Caco-2 (cell line): ENCODE measurements around the gene CLSTN2. TPM values are rescaled to one million over a fixed set of nuclear protein-coding genes. Genes with fewer than 3 reads are reported as not detected.

ENCODE experiments used
- BruUV-seq: library from RNA; stranded (reverse); fragments of 400-500 nt; replicated peaks from 2 replicates; lab custom pipeline; 2021; lab: Mats Ljungman, UMichigan
- CTCF ChIA-PET: fragments of 300-600 bp; sonication (Branson Sonifier 250); formaldehyde crosslinking; loops from one replicate; lab custom pipeline; 2022; ENCODE audit warnings: antibody characterized with exemption; lab: Charles Lee
- POLR2A ChIA-PET: fragments of 300-600 bp; sonication (Branson Sonifier 250); formaldehyde crosslinking; loops from one replicate; lab custom pipeline; 2022; ENCODE audit warnings: antibody characterized with exemption; lab: Charles Lee
- DNase-seq, 2 experiments: peaks; one replicate each; pipeline versions ENCODE4 v3.0.0 to v3.0.0-alpha.2; 2020 to 2022
- H3K27me3 ChIP-seq: replicated peaks from 2 replicates; pipeline ENCODE4 v1.6.0; 2011; ENCODE audit warnings: low read length; ENCODE audit not compliant: control insufficient read depth, insufficient read depth
- H3K36me3 ChIP-seq: 2 replicates; pipeline ENCODE4 v1.5.1; 2011; ENCODE audit warnings: low read length; ENCODE audit not compliant: control insufficient read depth, insufficient read depth
- H3K4me1 ChIP-seq: fragments of 250-450 bp; sonication (Bioruptor Pico); 2 replicates; pipeline ENCODE4 v1.5.1; 2020; ENCODE audit warnings: mild to moderate bottlenecking
- H3K4me3 ChIP-seq: 2 replicates; pipeline ENCODE4 v1.5.1; 2011; ENCODE audit warnings: low read depth, mild to moderate bottlenecking, control low read depth, low read length
- H3K9me3 ChIP-seq: fragments of 250-450 bp; sonication (Bioruptor Pico); 2 replicates; pipeline ENCODE4 v1.5.1; 2020; ENCODE audit warnings: mild to moderate bottlenecking, moderate library complexity
- H3K27ac Mint-ChIP-seq: one replicate; pipeline ENCODE4 v1.8.0; 2022; ENCODE audit warnings: mixed read lengths; ENCODE audit not compliant: unreplicated experiment
- H3K27me3 Mint-ChIP-seq: one replicate; pipeline ENCODE4 v1.8.0; 2022; ENCODE audit warnings: mixed read lengths; ENCODE audit not compliant: insufficient read depth, unreplicated experiment
- H3K36me3 Mint-ChIP-seq: one replicate; pipeline ENCODE4 v1.8.0; 2022; ENCODE audit warnings: mild to moderate bottlenecking, mixed read lengths; ENCODE audit not compliant: insufficient read depth, unreplicated experiment
- H3K4me1 Mint-ChIP-seq: one replicate; pipeline ENCODE4 v1.8.0; 2022; ENCODE audit warnings: low read depth, mixed read lengths; ENCODE audit not compliant: unreplicated experiment
- H3K4me3 Mint-ChIP-seq: one replicate; pipeline ENCODE4 v1.8.0; 2022; ENCODE audit warnings: mild to moderate bottlenecking, moderate library complexity, mixed read lengths; ENCODE audit not compliant: unreplicated experiment
- H3K9me3 Mint-ChIP-seq: one replicate; pipeline ENCODE4 v1.8.0; 2022; ENCODE audit warnings: mixed read lengths; ENCODE audit not compliant: unreplicated experiment
- CTCF ChIP-seq, 2 experiments: fragments of 200-600 bp in 1 of 2; IDR thresholded peaks; 1 replicate in 1 of 2; 2 replicates in 1 of 2; pipeline versions ENCODE4 v1.5.1 to v1.8.0; 2011 to 2022; ENCODE audit warnings: antibody characterized with exemption in 1 of 2, control low read depth in 1 of 2, inconsistent platforms in 1 of 2, low read depth in 1 of 2, low read length in 1 of 2, mild to moderate bottlenecking in 1 of 2, moderate library complexity in 1 of 2; ENCODE audit not compliant: insufficient read depth in 1 of 2, severe bottlenecking in 1 of 2, unreplicated experiment in 1 of 2
- intact Hi-C: fragments of 100-400 bp; cut with micrococcal nuclease; formaldehyde crosslinking; loops from one replicate; pipeline ENCODE4 v1.10.0; 2022; ENCODE audit not compliant: unreplicated experiment
- total RNA-seq: library from RNA; stranded (reverse); gene quantifications from 2 replicates; pipeline ENCODE4 v1.2.3, GENCODE V29; 2022

CLSTN2 gene
- total RNA-seq, 1 experiment from 2014 or later, result 26.1 TPM

GRCh38 chr3:140076552-140076951 is 141.6 kb downstream of the CLSTN2 start:
- intact Hi-C loops, result no loop called here
- H3K27me3 Mint-ChIP-seq, result no peaks in the 10 kb centered on the region
- Histone ChIP-seq H3K4me3 (no peak overlapping the region), H3K4me1 (no peaks in the 10 kb centered on the region), H3K9me3 (no peaks in the 10 kb centered on the region), H3K36me3 (no peaks in the 10 kb centered on the region), H3K27me3 (no peaks in the 10 kb centered on the region)
- H3K4me3 Mint-ChIP-seq, result no peak overlapping the region
- no peak for TF ChIP-seq CTCF (IDR thresholded peaks at IDR 0.05; ENCODE audit: insufficient read depth in 1 of 2, low read depth in 1 of 2, low read length in 1 of 2, severe bottlenecking in 1 of 2, unreplicated experiment in 1 of 2)
- no TSS peak for BruUV-seq
- DNase-seq, result no peak
- H3K27ac Mint-ChIP-seq, result no peak overlapping the region
- H3K36me3 Mint-ChIP-seq, result no peaks in the 10 kb centered on the region
- ChIA-PET CTCF (no interaction called here), POLR2A (no interaction called here)
- no peaks in the 10 kb centered on the region for H3K9me3 Mint-ChIP-seq
- H3K4me1 Mint-ChIP-seq, result no peaks in the 10 kb centered on the region

GRCh38 chr3:140077406-140077805 is 142.4 kb downstream of the CLSTN2 start:
- no peak for TF ChIP-seq CTCF (IDR thresholded peaks at IDR 0.05; ENCODE audit: insufficient read depth in 1 of 2, low read depth in 1 of 2, low read length in 1 of 2, severe bottlenecking in 1 of 2, unreplicated experiment in 1 of 2)
- Mint-ChIP-seq H3K36me3 (no peaks in the 10 kb centered on the region), H3K4me3 (no peak overlapping the region), H3K9me3 (no peaks in the 10 kb centered on the region), H3K27ac (no peak overlapping the region), H3K27me3 (no peaks in the 10 kb centered on the region), H3K4me1 (no peaks in the 10 kb centered on the region)
- no peak for DNase-seq
- Histone ChIP-seq H3K9me3 (no peaks in the 10 kb centered on the region), H3K36me3 (no peaks in the 10 kb centered on the region), H3K4me3 (no peak overlapping the region), H3K27me3 (no peaks in the 10 kb centered on the region), H3K4me1 (no peaks in the 10 kb centered on the region)
- CTCF ChIA-PET, result no interaction called here
- intact Hi-C loops, result no loop called here
- POLR2A ChIA-PET, result no interaction called here
- no TSS peak for BruUV-seq

GRCh38 chr3:140078343-140078742 is 143.4 kb downstream of the CLSTN2 start:
- no peaks in the 10 kb centered on the region for H3K4me1 Mint-ChIP-seq
- H3K27me3 Mint-ChIP-seq, result no peaks in the 10 kb centered on the region
- no peaks in the 10 kb centered on the region for H3K9me3 Mint-ChIP-seq
- no peaks in the 10 kb centered on the region for H3K27me3 ChIP-seq
- H3K4me3 Mint-ChIP-seq, result no peak overlapping the region
- H3K4me3 ChIP-seq, result no peak overlapping the region
- BruUV-seq, result no TSS peak
- no peaks in the 10 kb centered on the region for H3K36me3 ChIP-seq
- H3K27ac Mint-ChIP-seq, result no peak overlapping the region
- no peak for TF ChIP-seq CTCF (IDR thresholded peaks at IDR 0.05; ENCODE audit: insufficient read depth in 1 of 2, low read depth in 1 of 2, low read length in 1 of 2, severe bottlenecking in 1 of 2, unreplicated experiment in 1 of 2)
- ChIA-PET CTCF (no interaction called here), POLR2A (no interaction called here)
- intact Hi-C loops, result no loop called here
- H3K4me1 ChIP-seq, result no peaks in the 10 kb centered on the region
- no peak for DNase-seq
- no peaks in the 10 kb centered on the region for H3K9me3 ChIP-seq
- no peaks in the 10 kb centered on the region for H3K36me3 Mint-ChIP-seq
